NCI-H1417 treated with DMSO at 0.1 percent for 48 hours (cell line): Measurements from ENCODE around the gene OTOF.
"Not testable (repeated sequence)": the region's sequence is repeated elsewhere in the genome, so short reads cannot be mapped to it uniquely, and the experiment has no call there.

ENCODE experiments used
- DNase-seq: peaks from one replicate; lab custom pipeline; 2025; lab: John Stamatoyannopoulos, UW

Gene OTOF

DNA sequence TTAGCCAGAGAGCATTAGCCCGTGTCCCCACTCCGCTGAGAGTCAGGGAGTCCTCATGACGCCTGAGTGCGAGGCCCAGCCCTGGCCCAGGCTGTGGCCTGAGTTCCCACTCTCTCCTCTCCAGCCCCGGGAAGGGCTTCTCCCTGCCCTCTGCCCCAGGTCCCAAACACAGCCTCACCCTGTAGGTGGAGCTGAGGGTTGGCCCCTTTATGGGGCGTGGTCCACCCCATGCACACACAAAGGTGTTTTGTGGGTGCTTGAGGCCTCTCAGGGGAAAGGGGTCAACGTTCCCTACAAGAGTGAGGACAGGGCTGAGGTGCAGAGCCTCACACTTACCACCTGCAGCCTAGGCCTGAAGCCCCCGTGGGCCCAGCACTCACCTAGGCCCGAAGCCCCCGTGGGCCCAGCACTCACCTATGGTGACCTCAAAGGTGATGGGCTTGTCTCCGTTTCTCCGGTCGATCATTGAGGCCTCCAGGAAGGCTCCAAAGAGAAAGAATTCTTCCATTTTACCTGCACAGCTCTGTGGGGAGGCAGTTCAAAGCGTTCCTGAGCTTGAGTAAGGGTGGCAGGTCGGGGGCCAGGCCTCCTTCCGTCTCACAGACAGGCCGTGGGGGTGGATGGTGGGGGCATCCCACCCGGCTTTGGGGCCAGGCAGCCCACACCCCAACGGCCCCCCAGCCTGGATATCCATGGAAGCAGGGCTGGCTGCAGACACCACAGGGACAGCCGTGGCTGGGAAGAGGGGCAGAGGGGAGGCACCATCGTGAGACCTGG is 2.1 kb upstream of the OTOF start:
- DNase-seq = no peak

- DNase-seq = no peak
Measured at GRCh38 chr2:26479131-26479788, 1.3 kb upstream of the OTOF start.

DNA sequence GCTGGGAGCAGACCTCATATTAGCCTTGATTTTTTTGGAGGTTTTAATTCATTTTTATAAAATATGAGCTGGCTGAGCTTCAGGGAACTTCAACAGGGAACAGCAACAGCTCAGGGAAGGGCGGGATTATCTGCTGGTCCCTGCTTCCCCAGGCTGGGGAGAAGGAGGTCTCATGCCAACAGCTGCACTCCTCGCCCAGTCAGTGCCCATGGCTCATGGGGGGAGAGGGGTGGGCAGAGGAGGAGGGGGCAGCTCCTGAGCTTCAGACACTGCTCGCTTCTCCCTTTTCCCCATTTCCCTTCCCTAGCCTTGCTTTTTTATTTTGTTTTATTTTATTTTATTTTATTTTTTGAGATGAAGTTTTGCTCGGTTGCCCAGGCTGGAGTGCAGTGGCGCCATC is 442 bp upstream of the OTOF start:
- no peak for DNase-seq

- no peak for DNase-seq
Measured at GRCh38 chr2:26477126-26477910, 606 bp downstream of the OTOF start.

DNA sequence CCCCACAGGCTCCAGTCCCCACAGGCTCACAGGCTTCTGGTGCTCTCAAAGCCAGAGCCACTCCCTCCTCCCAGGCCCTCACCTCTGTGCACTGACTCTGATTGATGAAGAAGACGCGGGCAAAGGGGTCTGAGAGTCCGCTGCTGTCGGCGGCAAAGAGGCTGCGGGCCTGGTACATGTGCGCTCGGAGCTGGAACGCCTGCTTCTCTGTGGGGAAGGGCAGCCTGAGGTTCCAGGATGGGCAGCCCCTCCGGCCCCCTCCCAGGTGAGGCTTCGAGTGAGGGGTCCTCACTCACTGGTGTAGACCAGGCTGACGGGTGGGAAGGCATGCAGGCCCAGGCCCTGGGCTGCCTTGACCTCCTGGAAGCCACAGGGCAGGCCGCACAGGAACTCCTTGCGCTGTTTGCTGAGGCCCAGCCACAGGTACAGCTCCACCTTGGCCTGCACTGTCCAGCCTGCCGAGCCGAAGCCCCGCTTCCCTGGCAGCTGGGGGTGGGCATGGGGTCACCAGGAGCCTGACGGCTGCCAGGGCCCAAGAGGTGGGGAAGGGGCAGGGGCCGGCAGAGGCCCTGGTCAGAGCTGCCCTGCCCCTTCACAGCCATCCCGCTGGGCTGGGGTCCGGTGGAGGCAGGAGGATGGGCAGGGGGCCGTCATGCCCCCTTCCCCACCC is 2.0 kb downstream of the OTOF start:
- no peak for DNase-seq

DNA sequence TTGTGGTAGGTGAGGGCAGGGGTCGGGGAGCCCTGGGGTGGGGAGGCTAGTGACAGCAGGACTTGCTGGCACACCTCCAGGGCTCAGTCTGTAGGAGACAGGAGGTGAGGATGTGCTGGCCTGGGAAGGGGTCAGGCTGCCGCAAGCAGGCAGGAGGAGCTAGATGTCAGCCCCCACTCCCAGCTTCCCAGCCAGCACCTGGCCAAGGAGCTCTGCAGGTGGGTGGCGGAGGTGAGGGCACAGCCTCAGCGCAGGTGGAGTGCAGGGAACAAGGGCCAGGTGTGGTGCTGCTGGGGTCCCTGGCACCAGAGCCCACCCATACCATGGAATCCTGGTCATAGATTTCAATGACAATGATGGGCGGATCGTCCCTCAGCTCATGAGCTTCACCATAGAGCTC is 2.9 kb downstream of the OTOF start:
- DNase-seq = no peak

DNA sequence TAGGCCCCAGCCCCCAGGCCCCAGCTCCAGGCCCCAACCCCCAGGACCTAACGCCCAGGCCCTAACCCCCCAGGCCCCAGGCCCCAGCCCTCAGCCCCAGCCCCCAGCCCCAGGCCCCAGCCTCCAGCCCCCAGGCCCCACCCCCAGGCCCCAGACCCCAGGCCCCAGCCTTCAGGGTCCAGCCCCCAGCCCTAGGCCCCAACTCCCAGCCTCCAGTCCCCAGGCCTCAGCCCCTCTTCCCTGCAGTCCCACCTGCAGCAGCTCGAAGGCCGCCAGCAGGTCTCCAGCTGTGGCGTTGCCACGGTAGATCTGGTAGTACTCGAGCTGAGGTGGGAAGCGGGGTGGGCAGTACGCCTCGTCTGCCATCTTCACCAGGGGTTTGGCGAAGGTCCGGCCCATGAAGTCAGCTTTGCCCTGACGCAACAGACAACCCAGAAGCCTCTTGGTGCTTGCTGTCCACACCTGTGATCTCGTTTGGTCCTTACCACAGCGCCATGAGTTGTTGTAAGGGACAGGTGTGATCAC is 3.6 kb downstream of the OTOF start:
- DNase-seq = no peak

GRCh38 chr2:26473796-26474195 is 4.1 kb downstream of the OTOF start:
- DNase-seq = no peak

- DNase-seq = no peak
Measured at GRCh38 chr2:26472821-26473655, 4.9 kb downstream of the OTOF start.

- no peak for DNase-seq
Measured at GRCh38 chr2:26471766-26472706, 5.9 kb downstream of the OTOF start.

DNA sequence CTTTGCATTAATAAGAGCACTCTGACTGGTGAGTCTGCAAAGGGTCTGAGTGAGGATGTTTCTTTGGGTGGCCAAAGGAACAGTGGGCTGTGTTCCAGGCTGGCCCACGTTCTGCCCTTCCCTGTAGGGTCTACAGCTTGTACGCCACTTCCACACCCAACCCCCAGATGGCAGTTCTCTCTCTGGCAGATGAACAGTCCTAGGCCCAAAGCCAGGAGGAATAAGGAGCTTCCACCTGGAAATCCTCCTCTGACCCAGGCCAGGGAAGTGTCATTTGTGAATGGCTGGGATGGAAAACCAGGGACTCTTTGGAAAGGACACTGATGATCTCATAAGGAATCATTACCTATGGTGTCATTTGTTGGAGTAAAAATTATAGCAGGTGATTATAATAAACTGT is 6.6 kb downstream of the OTOF start:
- no peak for DNase-seq

- no peak for DNase-seq
Measured at GRCh38 chr2:26470601-26471260, 7.2 kb downstream of the OTOF start.

GRCh38 chr2:26469955-26470354 is 8.0 kb downstream of the OTOF start:
- DNase-seq = no peak

DNA sequence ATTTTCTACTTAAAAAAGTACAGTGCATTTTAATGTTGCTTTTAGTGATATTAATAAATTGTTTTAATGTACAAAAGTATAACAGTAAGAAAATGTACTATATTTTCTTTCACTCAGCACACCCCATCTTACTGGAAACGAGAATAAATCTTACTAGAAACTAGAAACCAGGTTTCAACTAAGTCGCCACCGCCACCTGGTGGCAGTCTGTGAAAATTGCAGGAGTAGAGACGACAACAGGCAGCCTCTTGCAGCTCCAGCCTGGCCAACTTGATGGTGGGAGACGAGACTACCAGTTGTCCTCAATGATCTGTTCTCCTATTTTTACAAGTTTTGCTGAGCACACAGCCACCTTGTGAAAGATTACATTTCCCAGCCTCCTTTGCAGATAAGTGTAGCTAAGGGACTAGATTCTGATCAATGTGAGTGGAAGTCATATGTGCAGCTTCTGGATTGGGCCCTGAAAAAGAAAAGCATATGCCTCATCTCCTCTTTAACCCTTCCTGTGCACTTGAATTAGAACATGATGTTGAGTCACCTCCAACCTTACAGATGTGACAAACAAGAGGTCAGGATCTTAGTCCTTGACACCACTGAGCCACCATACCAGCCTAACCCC is 8.7 kb downstream of the OTOF start:
- no peak for DNase-seq

DNA sequence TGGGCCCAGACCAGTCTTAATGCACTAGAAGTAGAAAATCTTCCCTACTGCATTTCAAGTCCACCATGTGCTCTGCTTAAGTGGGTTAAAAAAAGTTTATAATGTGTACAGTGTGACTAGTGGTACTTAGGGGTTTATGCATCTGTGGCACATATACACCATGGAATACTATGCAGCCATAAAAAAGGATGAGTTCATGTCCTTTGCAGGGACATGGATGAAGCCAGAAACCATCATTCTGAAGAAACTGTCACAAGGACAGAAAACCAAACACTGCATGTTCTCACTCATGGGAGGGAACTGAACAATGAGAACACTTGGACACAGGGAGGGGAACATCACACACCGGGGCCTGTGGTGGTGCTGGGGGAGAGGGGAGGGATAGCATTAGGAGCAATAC is 9.4 kb downstream of the OTOF start:
- DNase-seq = not testable (repeated sequence)

DNA sequence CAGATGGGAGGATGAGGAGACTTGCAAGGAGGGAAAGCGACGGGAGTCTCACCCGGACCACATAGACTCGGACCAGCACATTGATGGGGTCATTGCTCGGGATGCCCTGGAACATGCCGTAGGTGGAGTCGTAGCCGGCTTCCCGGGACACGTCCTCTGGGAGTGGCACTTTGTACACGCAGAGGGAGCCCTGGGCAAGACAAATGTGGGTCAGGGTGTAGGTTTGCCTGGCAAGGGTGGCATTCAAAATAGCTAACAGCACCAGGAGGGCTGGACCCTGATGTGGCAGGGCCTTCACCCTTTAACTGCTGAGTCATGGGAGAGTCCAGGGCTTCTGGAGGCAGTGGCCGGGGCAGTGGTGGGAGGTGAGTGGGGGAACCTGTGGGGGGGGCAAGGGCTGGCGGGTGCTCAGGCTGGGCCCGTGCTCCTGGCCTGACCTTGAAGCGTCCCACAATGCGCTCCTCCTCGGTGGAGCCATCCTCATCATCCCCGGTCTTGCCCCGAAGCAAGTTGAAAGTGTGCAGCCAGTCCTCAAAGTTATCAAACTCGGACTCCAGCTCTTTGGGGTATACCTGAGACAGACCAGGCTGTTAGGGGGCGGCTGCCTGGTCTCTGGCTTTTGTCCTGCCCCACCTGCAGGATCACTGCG is 11.1 kb downstream of the OTOF start:
- DNase-seq = no peak

DNA sequence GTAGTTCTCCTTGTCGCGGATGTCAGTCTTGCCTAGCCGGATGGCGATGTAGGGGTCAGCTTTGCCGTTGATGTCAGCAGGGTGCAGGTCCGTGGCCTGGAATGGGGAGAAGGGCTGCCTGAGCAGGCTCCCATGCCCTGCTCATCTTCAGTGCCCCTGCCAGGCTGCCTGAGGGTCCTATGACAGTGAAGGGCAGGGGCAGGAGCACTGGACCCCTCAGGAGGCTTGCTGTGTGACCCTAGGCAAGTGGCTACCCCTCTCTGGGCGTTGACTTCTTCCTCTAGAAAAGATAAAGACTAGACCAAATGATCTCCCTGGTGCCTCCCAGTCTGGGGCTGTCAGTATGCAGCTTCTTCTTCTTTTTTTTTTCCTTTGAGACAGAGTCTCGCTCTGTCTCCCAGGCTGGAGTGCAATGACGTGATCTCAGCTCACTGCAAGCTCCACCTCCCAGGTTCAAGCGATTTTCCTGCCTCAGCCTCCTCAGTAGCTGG is 11.9 kb downstream of the OTOF start:
- no peak for DNase-seq

GRCh38 chr2:26465266-26465925 is 12.5 kb downstream of the OTOF start:
- no peak for DNase-seq
